Right kidney (tissue), 9 donors: ENCODE data around the gene SMLR1.
"Not testable (repeated sequence)": the region's sequence is repeated elsewhere in the genome, so short reads cannot be mapped to it uniquely, and the experiment has no call there.

Source experiments
- DNase-seq: peaks from one replicate; pipeline ENCODE4 v3.0.0-alpha.2; 2016
- long read RNA-seq, 8 donors: transcript quantifications; one replicate each; lab custom pipeline, GENCODE V29; 2026

The SMLR1 gene
- long read RNA-seq, donor 1, partial matches to known transcripts, result 0 of 4 reads
- long read RNA-seq, donor 1, other reads (novel, unspliced or antisense), result 0 of 4 reads
- long read RNA-seq, donor 2, transcript SMLR1-201 (2 exons, 2,512 nt), result major isoform, 6 of 6 reads
- long read RNA-seq, donor 2, partial matches to known transcripts, result 0 of 6 reads
- long read RNA-seq, donor 2, other reads (novel, unspliced or antisense), result 0 of 6 reads
- long read RNA-seq, donor 3, partial matches to known transcripts, result 30 of 34 reads
- long read RNA-seq, donor 3, other reads (novel, unspliced or antisense), result 0 of 34 reads
- long read RNA-seq, donor 4, result 0 reads
- long read RNA-seq, donor 5, partial matches to known transcripts, result 0 of 4 reads
- long read RNA-seq, donor 5, other reads (novel, unspliced or antisense), result 0 of 4 reads
- long read RNA-seq, donor 6, partial matches to known transcripts, result 41 of 42 reads
- long read RNA-seq, donor 6, other reads (novel, unspliced or antisense), result 0 of 42 reads
- long read RNA-seq, donor 7, transcript SMLR1-201 (2 exons, 2,512 nt), result major isoform, 6 of 167 reads
- long read RNA-seq, donor 7, partial matches to known transcripts, result 130 of 167 reads
- long read RNA-seq, donor 7, other reads (novel, unspliced or antisense), result 31 of 167 reads
- long read RNA-seq, donor 8, partial matches to known transcripts, result 0 of 3 reads
- long read RNA-seq, donor 8, other reads (novel, unspliced or antisense), result 0 of 3 reads

GRCh38 chr6:130827247-130828149, at the start of gene SMLR1:
SMLR1 (plus strand) TSS chr6:130827406; CDS start chr6:130827414, 8 bp downstream.
- no peak for DNase-seq

- no peak for DNase-seq
Measured at GRCh38 chr6:130778946-130779657, 48.1 kb upstream of the SMLR1 start.

GRCh38 chr6:130779658-130780033, 47.6 kb upstream of the SMLR1 start:
- DNase-seq, result no peak

- no peak for DNase-seq
Measured at GRCh38 chr6:130780122-130780521, 47.1 kb upstream of the SMLR1 start.

- no peak for DNase-seq
Measured at GRCh38 chr6:130781557-130781956, 45.6 kb upstream of the SMLR1 start.

GRCh38 chr6:130783416-130784107, 43.6 kb upstream of the SMLR1 start:
- no peak for DNase-seq

- DNase-seq, result no peak
Measured at GRCh38 chr6:130787726-130788500, 39.3 kb upstream of the SMLR1 start.

GRCh38 chr6:130788954-130789353, 38.3 kb upstream of the SMLR1 start:
- DNase-seq, result no peak

- no peak for DNase-seq
Measured at GRCh38 chr6:130794010-130794697, 33.1 kb upstream of the SMLR1 start.

- DNase-seq, result no peak
Measured at GRCh38 chr6:130794738-130795137, 32.5 kb upstream of the SMLR1 start.

GRCh38 chr6:130796313-130796905, 30.8 kb upstream of the SMLR1 start:
- no peak for DNase-seq

GRCh38 chr6:130797061-130797460, 30.1 kb upstream of the SMLR1 start:
- no peak for DNase-seq

GRCh38 chr6:130801368-130801767, 25.8 kb upstream of the SMLR1 start:
- DNase-seq, result not testable (repeated sequence)

- DNase-seq, result no peak
Measured at GRCh38 chr6:130810307-130811030, 16.7 kb upstream of the SMLR1 start.

- no peak for DNase-seq
Measured at GRCh38 chr6:130811932-130812331, 15.3 kb upstream of the SMLR1 start.

- DNase-seq, result no peak
Measured at GRCh38 chr6:130814506-130814905, 12.7 kb upstream of the SMLR1 start.

- no peak for DNase-seq
Measured at GRCh38 chr6:130815200-130816071, 11.8 kb upstream of the SMLR1 start.

- no peak for DNase-seq
Measured at GRCh38 chr6:130822736-130823135, 4.5 kb upstream of the SMLR1 start.
